Measurements from ENCODE around the gene EGR4.
"Not testable (repeated sequence)": the region's sequence is repeated elsewhere in the genome, so short reads cannot be mapped to it uniquely, and the experiment has no call there.

EGR4 gene

DNA sequence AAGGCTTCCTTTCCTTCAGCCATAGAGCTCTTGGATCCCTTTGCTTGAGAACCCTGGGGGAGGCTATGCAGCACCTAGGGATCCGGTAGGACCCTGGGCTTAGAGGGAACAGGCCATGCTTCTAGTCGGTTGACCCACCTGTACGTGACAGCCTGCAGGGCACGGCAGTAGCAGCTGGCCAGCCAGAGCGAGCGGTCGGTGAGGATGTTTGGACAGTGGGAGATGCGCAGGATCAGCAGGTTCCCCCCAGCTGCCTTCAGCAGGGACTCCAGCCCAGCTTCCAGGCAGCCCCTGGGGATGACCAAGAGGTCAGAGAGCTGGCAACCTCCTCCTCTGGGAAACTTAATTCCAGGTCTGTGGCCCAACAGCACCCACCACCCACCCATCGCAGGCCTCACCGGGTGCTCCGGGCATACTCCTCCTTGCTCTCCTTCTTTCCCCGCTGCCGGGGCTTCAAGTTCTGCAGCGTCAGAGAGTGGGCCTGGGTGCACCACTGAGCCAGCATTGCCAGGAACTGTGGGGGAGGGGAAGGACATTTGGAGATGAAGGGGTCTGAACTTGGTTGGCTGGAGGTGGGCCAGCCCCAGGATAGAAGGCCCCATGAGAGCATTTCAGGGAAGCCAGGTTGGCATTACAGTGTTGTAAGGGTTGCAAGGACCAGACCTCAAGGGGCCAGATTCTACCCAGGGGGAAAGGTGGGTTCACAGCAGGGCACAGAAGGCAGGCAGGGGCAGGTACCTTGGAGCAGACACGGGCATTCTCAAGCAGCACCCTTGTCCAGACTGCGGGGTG is 29.6 kb downstream of the EGR4 start:
- DNase-seq (ENCODE audit: low read depth in 2 of 2), result no peak

DNA sequence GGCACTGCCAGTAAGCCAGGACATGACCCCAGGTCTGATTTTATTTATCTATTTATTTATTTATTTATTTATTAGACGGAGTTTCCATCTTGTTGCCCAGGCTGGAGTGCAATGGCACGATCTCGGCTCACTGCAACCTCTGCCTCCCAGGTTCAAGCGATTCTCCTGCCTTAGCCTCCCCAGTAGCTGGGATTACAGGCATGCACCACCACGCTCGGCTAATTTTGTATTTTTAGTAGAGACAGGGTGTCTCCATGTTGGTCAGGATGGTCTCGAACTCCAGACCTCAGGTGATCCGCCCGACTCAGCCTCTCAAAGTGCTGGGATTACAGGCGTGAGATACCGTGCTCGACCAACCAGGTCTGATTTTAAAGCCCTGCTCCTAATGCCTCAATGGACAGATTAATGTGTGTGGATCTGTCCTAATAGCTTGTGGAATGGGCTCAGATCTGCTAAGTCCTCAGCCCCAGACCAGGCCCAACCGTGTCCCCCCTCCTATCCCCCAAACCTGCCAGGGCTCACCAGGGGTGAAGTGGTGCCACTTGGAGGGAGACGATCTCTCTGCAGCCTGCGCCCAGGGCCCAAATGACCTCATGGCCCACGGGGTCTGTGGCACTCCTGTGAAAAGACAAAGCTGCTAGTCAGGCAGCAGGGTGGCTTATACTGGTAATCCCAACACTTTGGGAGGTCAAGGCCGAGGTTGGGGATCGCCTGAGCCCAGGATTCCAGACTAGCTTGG is 30.5 kb downstream of the EGR4 start:
- not testable (repeated sequence) for DNase-seq (ENCODE audit: low read depth in 2 of 2)

DNA sequence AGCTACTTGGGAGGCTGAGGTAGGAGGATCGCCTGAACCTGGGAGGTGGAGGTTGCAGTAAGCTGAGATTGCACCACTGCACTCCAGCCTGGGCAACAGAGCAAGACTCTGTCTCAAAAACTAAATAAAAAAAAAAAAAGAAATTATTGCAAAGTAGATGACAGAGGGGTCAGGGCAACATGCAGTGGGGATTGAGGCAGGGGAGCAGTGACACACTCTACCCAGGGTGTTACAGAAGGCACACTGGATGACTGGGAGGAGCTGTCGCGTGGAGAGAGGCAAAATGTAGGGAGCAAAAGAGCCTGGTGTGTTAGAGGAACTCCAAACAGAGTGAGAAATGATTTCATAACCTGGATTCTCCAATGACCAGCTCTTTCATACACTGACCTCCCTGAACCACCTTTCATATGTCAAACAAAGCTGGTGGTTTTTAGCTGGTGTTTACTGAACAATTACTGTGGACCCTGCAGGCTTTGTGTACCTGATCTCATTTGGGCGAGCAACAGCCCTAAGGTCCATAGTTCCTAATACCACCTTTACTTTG is 31.2 kb downstream of the EGR4 start:
- DNase-seq (ENCODE audit: low read depth in 2 of 2), result no peak

DNA sequence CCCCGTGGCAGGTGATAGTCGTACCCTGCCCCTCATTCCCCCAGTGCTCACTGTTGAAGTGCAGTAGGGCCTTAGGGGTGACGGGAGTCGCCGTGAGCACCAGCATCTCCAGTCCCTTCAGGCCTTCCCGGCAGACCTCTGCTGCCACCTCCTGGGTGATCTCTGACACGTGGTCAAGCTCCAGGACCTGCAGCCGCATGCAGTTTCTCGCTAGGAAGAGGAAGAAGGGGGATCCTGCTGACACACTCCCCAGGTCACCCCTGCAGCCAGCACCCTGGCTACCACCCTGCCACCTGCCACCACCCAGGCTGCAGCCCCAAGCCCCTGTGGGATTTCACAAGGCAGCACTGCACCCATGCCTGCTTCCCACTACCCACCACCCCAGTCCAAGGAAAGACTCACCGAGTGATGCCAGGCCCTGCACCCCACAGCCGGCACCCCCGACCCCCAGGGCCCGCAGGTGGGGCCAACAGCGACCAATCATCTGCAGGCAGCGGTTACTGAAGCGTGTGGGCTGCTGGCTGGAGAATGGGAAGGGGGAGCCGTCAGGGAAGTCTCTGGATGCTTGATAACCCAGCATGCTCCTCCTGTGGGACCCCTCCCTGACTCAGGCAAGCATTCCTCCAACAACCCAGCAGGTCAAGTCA is 32.9 kb downstream of the EGR4 start:
- no peak for DNase-seq (ENCODE audit: low read depth in 2 of 2)

- no peak for DNase-seq (ENCODE audit: low read depth in 2 of 2)
Observed at GRCh38 chr2:73259704-73260337, 33.5 kb downstream of the EGR4 start.

DNA sequence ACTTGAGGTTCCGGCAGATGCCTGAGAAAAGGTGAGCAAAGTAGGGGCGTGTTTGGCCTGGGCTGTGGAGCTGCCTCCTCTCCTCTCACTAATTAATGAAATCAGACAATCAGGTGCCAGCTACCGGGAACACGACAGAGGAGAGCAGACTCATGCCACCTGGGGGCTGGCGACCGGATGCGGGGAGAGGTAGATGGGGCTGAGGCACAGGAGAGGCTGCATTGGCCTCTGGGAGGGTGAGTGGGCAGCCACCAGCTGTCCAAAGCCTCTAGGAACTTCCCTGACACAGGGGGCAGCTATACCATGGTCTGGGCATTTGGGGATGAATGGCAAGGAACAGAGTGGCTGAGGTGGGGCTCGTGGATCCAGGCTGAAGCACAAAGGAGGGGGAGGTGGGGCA is 34.1 kb downstream of the EGR4 start:
- DNase-seq (ENCODE audit: low read depth in 2 of 2), result no peak

DNA sequence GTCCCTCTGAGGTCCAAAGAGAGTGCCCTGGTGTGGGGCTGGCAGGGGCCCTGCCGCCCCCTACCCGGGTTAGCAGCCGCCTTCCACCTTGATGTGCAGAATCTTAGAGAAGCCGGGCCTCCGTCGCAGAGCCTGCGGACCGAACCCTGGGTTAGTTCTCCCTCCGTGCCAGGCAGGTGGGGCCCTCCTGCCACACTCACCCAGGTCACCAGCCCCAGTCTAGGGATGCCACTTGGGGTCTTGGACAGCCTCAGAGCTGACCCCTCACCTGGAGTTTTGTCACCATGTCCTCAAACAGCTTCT is 34.5 kb downstream of the EGR4 start:
- no peak for DNase-seq (ENCODE audit: low read depth in 2 of 2)

DNA sequence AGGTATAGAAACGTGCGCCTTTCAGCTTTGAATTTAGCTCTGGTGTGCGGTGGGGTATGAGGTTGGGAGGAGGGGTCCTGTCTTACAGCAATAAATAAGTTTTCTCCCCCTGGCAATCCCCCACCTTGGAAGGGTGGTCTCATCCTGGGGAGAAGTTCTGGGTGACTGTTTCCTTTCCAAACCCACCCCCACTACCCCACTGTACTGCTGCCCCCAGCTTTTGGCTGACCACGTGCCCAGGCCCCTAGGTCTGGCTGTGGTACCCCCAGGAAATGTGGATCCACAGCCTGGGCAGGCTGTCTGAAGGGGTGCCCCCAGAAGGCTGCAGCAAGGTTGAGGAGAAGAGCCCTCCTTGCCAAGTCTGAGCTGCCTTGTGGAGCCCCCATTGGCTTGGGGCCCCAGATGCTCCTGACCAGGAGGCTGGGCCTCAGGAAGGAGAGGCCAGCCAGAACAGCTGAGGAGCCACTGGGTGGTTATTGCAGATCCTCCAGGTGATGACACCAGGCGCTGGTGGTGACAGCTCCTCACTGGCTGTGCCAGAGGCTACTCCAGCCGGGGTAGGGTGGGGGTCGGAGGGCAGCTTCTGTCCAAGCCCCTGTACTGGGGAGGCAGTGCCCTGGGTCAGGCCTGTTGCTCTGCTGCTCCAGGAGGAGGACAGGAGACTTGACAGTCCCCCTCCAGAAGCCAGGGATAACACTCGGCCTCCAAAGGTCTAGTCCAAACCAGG is 35.0 kb downstream of the EGR4 start:
- DNase-seq (ENCODE audit: low read depth in 2 of 2), result no peak

GRCh38 chr2:73257425-73258125 is 35.8 kb downstream of the EGR4 start:
- no peak for DNase-seq (ENCODE audit: low read depth in 2 of 2)

DNA sequence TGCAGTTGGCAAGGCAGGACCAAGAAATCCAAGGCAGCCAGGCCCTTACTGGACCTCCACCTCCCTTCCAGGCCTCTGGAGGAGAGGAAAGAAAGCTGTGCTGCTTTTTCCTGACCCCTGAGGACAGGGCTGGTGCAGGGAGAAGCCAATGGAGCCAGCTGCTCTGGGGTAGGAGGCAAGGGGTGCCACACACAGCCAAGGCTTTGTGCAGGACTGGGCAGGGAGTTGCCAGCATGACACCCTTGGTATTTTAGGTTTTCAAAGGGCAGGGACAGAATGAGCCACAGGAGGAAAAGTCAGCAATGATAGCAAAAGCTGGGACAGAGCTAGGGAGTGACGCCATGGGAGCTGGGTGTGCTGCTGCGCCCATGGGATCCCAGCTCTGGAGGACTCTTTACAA is 36.3 kb downstream of the EGR4 start:
- no peak for DNase-seq (ENCODE audit: low read depth in 2 of 2)

DNA sequence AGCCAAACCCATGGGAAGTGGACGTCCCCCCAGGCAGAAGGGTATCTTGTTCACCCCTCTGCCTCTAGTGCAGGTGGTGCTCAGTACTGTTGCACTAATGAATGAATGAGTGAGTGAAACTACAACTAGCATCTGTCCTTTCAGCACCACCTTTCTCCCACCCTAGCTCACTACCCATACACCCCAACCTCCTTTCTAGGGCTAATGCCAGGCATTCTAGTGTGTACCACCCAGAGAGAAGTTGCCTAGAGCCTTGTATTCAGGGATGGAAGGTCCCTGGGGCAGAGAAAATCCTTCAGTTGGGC is 36.8 kb downstream of the EGR4 start:
- no peak for DNase-seq (ENCODE audit: low read depth in 2 of 2)

- DNase-seq (ENCODE audit: low read depth in 2 of 2), result no peak
Observed at GRCh38 chr2:73255907-73256617, 37.3 kb downstream of the EGR4 start.

DNA sequence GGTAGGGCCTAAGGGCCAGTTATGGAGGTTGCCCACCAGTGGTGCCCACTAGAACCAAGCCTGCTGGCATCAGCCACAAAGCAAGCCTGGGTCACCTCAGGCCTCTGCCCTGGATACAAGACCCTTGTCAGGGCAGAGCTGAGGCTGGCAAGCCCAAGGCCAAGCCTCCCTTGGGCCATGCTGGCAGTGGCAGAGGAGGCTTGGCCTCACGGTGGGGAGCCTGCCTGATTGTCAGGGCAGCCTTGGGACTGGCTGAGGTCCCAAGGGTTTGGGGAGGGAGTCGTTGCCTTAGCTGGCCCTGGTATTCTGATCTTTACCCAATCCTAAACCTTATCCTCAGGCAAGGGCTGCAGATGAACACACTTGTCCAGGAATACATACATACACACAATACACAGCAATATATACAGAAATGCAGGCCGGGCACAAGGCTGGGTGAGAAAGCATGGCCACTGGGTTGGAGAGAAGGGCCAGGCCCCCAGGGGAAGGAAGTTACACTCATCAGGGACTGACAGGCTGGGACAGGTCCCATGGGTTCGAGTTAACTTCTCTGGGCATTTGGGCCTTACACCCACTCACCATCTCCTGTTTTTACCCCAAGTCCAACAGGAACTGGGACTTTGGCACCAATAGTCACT is 38.2 kb downstream of the EGR4 start:
- no peak for DNase-seq (ENCODE audit: low read depth in 2 of 2)

DNA sequence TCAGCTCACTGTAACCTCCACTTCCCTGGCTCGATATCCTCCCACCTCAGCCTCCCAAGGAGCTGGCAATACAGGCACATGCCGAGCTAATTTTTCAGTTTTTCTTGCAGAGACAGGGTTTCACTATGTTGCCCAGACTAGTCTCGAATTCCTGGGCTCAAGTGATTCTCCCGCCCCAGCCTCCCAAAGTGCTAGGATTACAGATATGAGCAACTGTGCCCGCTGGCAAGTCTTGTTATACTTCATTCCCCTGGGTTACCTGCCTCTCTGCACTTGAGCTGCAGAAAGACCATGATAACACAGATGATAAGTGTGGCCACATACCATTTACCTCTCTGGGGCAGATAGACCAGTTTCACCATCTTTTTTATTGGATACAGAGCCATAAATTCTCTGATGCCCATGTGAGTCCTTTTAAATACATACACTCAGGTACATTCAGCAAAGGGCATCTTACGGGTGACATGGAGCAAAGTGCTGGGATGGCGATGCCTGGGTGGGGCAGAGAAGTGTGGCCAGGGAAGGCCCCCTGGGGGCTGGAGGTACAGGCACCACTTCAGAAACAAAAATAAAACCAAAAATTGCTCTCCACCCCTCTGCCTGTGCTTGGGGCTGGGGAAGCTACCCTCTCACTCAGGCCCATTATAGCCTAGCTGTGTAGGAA is 38.9 kb downstream of the EGR4 start:
- DNase-seq (ENCODE audit: low read depth in 2 of 2), result no peak

- DNase-seq (ENCODE audit: low read depth in 2 of 2), result no peak
Observed at GRCh38 chr2:73253901-73254300, 39.4 kb downstream of the EGR4 start.

DNA sequence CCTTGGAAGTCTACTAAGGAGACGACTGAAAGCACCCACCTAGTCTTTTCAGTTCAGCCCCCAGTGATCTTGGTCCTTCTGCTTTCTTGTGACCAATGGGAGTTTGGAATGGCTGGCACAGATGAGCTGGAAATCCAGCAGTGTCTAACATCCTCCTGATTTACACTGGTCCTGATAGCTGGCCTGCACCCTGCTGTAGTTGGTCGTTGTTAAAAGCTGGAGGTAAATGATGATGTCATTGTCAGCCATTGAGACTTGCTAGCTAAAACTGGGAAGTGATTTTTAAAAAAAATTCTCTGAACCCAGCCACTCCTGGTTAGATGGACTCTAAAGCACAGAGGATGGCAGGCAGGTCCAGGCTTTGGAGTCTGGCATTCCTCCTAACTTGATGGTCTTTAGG is 39.9 kb downstream of the EGR4 start:
- no peak for DNase-seq (ENCODE audit: low read depth in 2 of 2)

- no peak for DNase-seq (ENCODE audit: low read depth in 2 of 2)
Observed at GRCh38 chr2:73252238-73253027, 40.9 kb downstream of the EGR4 start.
